CD4-positive, alpha-beta T cell (primary cell): ENCODE data around the gene TAS2R60. TPM values are rescaled to one million over a fixed set of nuclear protein-coding genes. Genes with fewer than 3 reads are reported as not detected.
"Not testable (repeated sequence)": the region's sequence is repeated elsewhere in the genome, so short reads cannot be mapped to it uniquely, and the experiment has no call there.

Source experiments
- ATAC-seq: fragments of 200-7000 bp; cut with Tn5 transposase; one replicate; pipeline ENCODE4 v1.10.0; 2022; ENCODE audit warnings: mild to moderate bottlenecking; ENCODE audit not compliant: poor library complexity
- CTCF ChIA-PET: fragments of 350-600 bp; sonication (Branson Sonifier 250); formaldehyde crosslinking; loops from one replicate; lab custom pipeline; 2021; ENCODE audit warnings: antibody characterized with exemption, inconsistent platforms; lab: Charles Lee
- POLR2A ChIA-PET: fragments of 350-600 bp; sonication (Branson Sonifier 250); formaldehyde crosslinking; loops from one replicate; lab custom pipeline; 2021; ENCODE audit warnings: antibody characterized with exemption, inconsistent platforms; lab: Charles Lee
- DNase-seq, 14 experiments: peaks; one replicate each; pipeline ENCODE4 v3.0.0-alpha.2; 2013 to 2020; ENCODE audit warnings: mixed read lengths in 2 of 14
- H3K27ac ChIP-seq, 2 donors: one replicate each; pipeline versions ENCODE4 v1.5.1 to v1.7.0; 2013; ENCODE audit warnings: low read length in 2 of 2, low read depth in 1 of 2, mild to moderate bottlenecking in 1 of 2
- H3K27me3 ChIP-seq, 2 experiments: 1 replicate in 1 of 2; 2 replicates in 1 of 2; pipeline versions ENCODE4 v1.6.1 to v1.7.0; 2013; ENCODE audit warnings: low read length in 2 of 2, control low read depth in 1 of 2, mild to moderate bottlenecking in 1 of 2, moderate library complexity in 1 of 2; ENCODE audit not compliant: insufficient read depth in 2 of 2, control insufficient read depth in 1 of 2
- H3K36me3 ChIP-seq: one replicate; pipeline ENCODE4 v1.6.1; 2013; ENCODE audit warnings: low read length, control low read depth; ENCODE audit not compliant: insufficient read depth
- H3K4me1 ChIP-seq: one replicate; pipeline ENCODE4 v1.6.1; 2013; ENCODE audit warnings: low read length, control low read depth; ENCODE audit not compliant: insufficient read depth
- H3K4me3 ChIP-seq: one replicate; pipeline ENCODE4 v1.5.1; 2013; ENCODE audit warnings: mild to moderate bottlenecking, low read length, moderate library complexity
- H3K9me3 ChIP-seq, 2 experiments: 1 replicate in 1 of 2; 2 replicates in 1 of 2; pipeline versions ENCODE4 v1.6.1 to v1.7.0; 2013; ENCODE audit warnings: low read length in 2 of 2, mild to moderate bottlenecking in 2 of 2, control low read depth in 1 of 2, moderate library complexity in 1 of 2; ENCODE audit not compliant: control insufficient read depth in 1 of 2, insufficient read depth in 1 of 2
- H3K27ac Mint-ChIP-seq: one replicate; pipeline ENCODE4 v1.8.0; 2020; ENCODE audit warnings: mixed read lengths
- H3K27me3 Mint-ChIP-seq: one replicate; pipeline ENCODE4 v1.8.0; 2021; ENCODE audit warnings: mixed read lengths
- H3K36me3 Mint-ChIP-seq: one replicate; pipeline ENCODE4 v1.8.0; 2021; ENCODE audit warnings: low read depth, mixed read lengths
- H3K4me1 Mint-ChIP-seq: one replicate; pipeline ENCODE4 v1.8.0; 2021; ENCODE audit warnings: low read depth, mixed read lengths
- H3K4me3 Mint-ChIP-seq: one replicate; pipeline ENCODE4 v1.8.0; 2020; ENCODE audit warnings: mild to moderate bottlenecking, mixed read lengths
- H3K9me3 Mint-ChIP-seq: one replicate; pipeline ENCODE4 v1.8.0; 2020; ENCODE audit warnings: mixed read lengths
- CTCF ChIP-seq: fragments of 200-600 bp; IDR thresholded peaks from one replicate; pipeline ENCODE4 v1.8.0; 2022; ENCODE audit warnings: antibody characterized with exemption, mild to moderate bottlenecking
- intact Hi-C, 2 experiments: fragments of 100-400 bp; cut with DNase I in 1 of 2; cut with micrococcal nuclease in 1 of 2; formaldehyde crosslinking; loops; one replicate each; pipeline versions ENCODE4 v1.15.1 to v1.9.0; 2023 to 2025; cut with DNase I, micrococcal nuclease
- total RNA-seq, 174 experiments: library from RNA in 2 of 174; stranded (reverse) in 2 of 174; gene quantifications; one replicate each; pipeline ENCODE4 v1.2.3 and lab custom pipeline; 2021 to 2026

TAS2R60 gene
- total RNA-seq, 2 experiments from 2014 or later, result 0.47 to 0.61 TPM

DNA sequence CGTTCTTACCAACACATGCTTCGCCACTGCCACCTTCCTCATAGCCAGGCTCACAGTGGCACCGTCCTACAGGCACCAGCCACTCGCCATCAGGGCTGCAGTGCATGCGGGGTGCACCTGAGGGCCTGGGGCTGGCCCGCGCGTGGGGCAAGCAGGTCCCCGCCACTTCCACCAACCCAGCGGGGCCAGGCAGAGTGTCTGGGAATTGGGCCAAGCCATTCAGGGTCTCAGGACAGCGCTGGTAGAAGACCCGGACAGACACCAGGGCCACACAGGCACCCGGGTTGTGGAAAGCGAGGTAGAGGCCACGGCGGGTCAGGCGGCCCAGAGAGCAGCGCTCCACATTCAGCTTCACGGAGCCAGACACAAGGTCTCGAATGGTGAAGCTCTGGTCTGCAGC lies 43.6 kb upstream of the TAS2R60 start:
- H3K27ac Mint-ChIP-seq, result no peak overlapping the region
- H3K27me3 Mint-ChIP-seq, result no peaks in the 10 kb centered on the region
- Histone ChIP-seq H3K27me3 (no peaks in the 10 kb centered on the region), H3K4me3 (no peak overlapping the region), H3K9me3 (no peaks in the 10 kb centered on the region), H3K27ac (no peak overlapping the region), H3K4me1 (peaks cover 12% of the 10 kb centered on the region), H3K36me3 (peaks cover 62% of the 10 kb centered on the region)
- H3K4me3 Mint-ChIP-seq, result no peak overlapping the region
- CTCF ChIA-PET, result no interaction called here
- H3K36me3 Mint-ChIP-seq, result peaks cover 80% of the 10 kb centered on the region
- H3K4me1 Mint-ChIP-seq, result peaks cover 34% of the 10 kb centered on the region
- no peaks in the 10 kb centered on the region for H3K9me3 Mint-ChIP-seq
- intact Hi-C loops, result no loop called here
- DNase-seq (no peak), ATAC-seq (no peak)
- TF ChIP-seq CTCF, result no peak
- POLR2A ChIA-PET, result interaction anchor here (0.6 to 1.7 kb wide), 3 partner anchors 10 to 103 kb away, joined by 3 to 8 read pairs (median 4); no protein-coding TSS in a partner anchor

GRCh38 chr7:143401265-143401664 lies 42.0 kb upstream of the TAS2R60 start:
- ChIA-PET CTCF (interaction anchor here (1.5 kb wide), 1 partner anchor 21 kb away, joined by 5 read pairs; no protein-coding TSS in a partner anchor), POLR2A (interaction anchor here (1.0 to 2.7 kb wide), 3 partner anchors 8 to 17 kb away, joined by 3 to 10 read pairs (median 3); no protein-coding TSS in a partner anchor)
- Histone ChIP-seq H3K36me3 (peaks cover 47% of the 10 kb centered on the region), H3K4me3 (no peak overlapping the region), H3K4me1 (peaks cover 18% of the 10 kb centered on the region), H3K27ac (no peak overlapping the region), H3K9me3 (no peaks in the 10 kb centered on the region), H3K27me3 (no peaks in the 10 kb centered on the region)
- Mint-ChIP-seq H3K9me3 (no peaks in the 10 kb centered on the region), H3K36me3 (peaks cover 80% of the 10 kb centered on the region), H3K4me3 (no peak overlapping the region), H3K4me1 (peaks cover 42% of the 10 kb centered on the region), H3K27me3 (no peaks in the 10 kb centered on the region), H3K27ac (peak overlapping the region; percentile 75)
- TF ChIP-seq CTCF, result no peak
- intact Hi-C loops, result no loop called here
- DNase-seq (no peak), ATAC-seq (no peak)

DNA sequence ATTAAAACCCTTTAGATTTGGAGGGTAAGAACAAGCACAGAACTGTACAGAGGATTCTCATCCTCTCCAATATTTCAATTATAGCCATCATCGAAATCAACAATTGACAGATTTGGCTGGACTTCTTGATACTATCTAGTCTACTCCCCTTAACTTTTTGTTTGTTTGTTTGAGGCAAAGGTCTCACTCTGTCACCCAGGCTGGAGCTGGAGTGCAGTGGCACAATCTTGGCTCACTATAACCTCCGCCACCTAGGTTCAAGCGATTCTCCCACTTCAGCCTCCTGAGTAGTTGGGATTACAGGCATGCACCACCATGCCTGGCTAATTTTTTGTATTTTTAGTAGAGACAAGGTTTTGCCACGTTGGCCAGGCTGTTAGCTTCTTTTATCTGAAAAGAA lies 41.0 kb upstream of the TAS2R60 start:
- POLR2A ChIA-PET, result interaction anchor here (1.4 to 2.7 kb wide), 3 partner anchors 9 to 16 kb away, joined by 3 to 10 read pairs (median 4); no protein-coding TSS in a partner anchor
- Histone ChIP-seq H3K36me3 (peaks cover 48% of the 10 kb centered on the region), H3K4me1 (peaks cover 28% of the 10 kb centered on the region)
- intact Hi-C loops, ATAC-seq, H3K27me3 ChIP-seq, H3K27me3 Mint-ChIP-seq, H3K4me3 ChIP-seq, DNase-seq, H3K9me3 Mint-ChIP-seq, H3K27ac ChIP-seq, H3K9me3 ChIP-seq, H3K4me3 Mint-ChIP-seq: not testable (repeated sequence)
- Mint-ChIP-seq H3K36me3 (peaks cover 78% of the 10 kb centered on the region), H3K4me1 (peaks cover 52% of the 10 kb centered on the region), H3K27ac (peak overlapping the region; percentile 75)
- CTCF ChIA-PET, result interaction anchor here (1.5 kb wide), 1 partner anchor 22 kb away, joined by 5 read pairs; no protein-coding TSS in a partner anchor
